Measurements from ENCODE around the gene ZNF431.
"Not testable (repeated sequence)": the region's sequence is repeated elsewhere in the genome, so short reads cannot be mapped to it uniquely, and the experiment has no call there.

The ZNF431 gene

DNA sequence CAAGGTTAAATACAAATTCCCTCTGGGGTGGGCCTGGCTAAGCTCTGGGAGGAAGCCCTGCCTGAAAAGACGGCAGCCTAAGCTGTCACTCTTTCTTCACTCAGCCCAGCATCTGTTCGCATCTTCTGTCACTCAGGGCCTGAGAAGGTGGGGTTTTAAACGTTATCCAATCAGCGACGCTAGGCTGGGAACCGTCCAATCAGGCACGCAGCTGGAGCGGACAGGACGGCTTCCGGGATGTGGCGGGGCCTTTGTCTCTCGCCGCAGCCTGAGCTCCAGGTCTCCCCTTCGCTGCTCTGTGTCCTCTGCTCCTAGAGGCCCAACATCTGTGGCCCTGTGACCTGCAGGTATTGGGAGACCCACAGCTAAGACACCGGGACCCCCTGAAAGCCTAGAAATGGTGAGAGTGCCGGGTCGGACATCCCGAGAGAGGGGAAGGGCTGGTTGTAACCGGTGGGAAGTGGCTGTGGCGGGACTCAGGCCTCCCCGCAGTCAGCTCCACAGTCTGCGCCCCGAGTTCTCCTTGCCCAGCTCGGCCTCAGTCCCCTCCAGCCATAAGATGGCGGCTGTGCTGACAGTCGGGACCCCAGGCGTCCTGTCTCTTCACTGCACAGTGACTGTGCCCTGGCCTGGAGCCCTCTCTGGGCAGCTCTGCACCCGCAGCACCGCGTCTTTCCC is at the start of gene ZNF431:
TSS of gene ZNF431 (plus strand) at position 254 of the 678 bp plus-strand sequence. CDS start at position 398, 144 bp downstream.
- DNase-seq, result peak; percentile 91

- DNase-seq, result no peak
Observed at GRCh38 chr19:21092109-21092508, 49.7 kb upstream of the ZNF431 start.

GRCh38 chr19:21094347-21095025 is 47.4 kb upstream of the ZNF431 start:
- DNase-seq, result no peak

- no peak for DNase-seq
Observed at GRCh38 chr19:21098291-21098690, 43.5 kb upstream of the ZNF431 start.

- no peak for DNase-seq
Observed at GRCh38 chr19:21101521-21102242, 40.2 kb upstream of the ZNF431 start.

DNA sequence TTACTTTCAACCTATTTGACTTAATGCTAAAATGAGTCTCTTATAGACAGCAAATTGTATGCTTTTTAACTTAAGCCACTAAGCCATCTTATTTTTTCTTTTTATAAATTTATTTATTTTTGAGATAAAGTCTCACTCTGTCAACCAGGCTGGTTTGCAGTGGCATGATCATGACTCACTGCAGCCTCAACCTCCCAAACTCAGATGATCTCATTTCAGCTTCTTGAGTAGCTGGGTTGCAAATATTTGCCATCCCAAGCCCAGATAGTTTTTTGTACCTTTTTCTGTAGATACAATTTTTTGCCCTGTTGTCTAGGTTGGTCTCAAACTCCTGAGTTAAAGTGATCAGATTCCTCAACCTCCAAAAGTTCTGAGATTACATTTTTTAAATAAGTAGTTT is 32.7 kb upstream of the ZNF431 start:
- no peak for DNase-seq

GRCh38 chr19:21110183-21110582 is 31.7 kb upstream of the ZNF431 start:
- no peak for DNase-seq

- no peak for DNase-seq
Observed at GRCh38 chr19:21115430-21115829, 26.4 kb upstream of the ZNF431 start.

- DNase-seq, result no peak
Observed at GRCh38 chr19:21117041-21117907, 24.6 kb upstream of the ZNF431 start.

GRCh38 chr19:21126078-21126477 is 15.8 kb upstream of the ZNF431 start:
- no peak for DNase-seq

DNA sequence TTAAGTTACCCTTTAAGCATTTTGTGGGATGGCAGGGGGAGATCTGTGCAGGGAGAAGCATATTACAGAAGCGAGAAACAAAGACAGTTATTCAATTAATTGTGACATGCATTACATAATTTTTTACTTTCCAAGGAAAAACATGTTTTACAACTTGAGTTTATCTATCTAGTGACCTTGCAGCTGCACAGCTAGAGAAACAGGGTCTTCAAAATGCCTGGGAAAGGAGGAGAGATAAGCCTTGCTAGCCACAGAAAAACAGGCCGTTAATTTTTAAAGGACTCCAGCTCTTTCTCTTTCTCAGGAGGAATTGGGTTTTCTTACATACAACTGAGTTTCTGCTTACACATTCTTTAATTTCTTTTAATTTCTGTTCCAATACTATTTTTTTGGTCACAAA is 14.8 kb upstream of the ZNF431 start:
- DNase-seq, result no peak

- DNase-seq, result no peak
Observed at GRCh38 chr19:21127898-21128297, 13.9 kb upstream of the ZNF431 start.

DNA sequence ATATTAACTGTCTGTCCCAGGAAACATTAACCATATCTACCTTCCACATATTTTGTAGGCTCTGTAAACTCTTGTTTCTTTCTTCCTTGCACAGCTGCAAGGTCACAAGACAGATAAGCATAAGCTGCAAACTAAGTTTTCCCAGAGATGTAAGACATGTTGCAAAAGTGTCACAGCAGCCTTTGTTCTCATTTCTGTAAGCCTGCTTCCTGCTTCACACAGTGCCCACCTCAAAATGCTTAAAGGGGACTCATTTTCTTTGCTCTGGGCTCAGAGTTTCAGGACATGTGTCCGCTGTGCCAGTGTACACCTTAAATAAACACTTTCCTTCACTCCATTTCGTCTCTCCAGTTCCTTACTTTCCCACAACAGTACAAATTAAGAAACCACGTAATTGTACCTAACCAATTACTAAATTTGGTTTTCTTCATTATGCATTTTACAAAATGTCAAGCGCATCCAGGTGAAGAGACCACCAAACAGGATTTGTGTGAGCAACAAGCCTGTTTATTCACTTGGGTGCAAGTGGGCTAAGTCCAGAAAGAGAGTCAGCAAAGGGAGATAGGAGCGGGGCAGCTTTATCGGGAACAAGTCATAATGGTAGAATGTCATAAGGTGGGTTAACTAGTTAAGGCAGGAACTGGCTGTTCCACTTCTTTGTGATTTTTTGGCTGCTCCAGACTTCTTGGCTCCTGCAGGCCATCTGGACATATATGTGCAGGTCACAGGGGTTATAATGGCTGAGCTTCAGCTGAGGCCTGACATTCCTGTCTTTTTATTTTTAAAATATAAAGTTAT is 12.7 kb upstream of the ZNF431 start:
- no peak for DNase-seq

GRCh38 chr19:21130097-21130775 is 11.6 kb upstream of the ZNF431 start:
- no peak for DNase-seq

GRCh38 chr19:21133633-21134032 is 8.2 kb upstream of the ZNF431 start:
- DNase-seq, result no peak

DNA sequence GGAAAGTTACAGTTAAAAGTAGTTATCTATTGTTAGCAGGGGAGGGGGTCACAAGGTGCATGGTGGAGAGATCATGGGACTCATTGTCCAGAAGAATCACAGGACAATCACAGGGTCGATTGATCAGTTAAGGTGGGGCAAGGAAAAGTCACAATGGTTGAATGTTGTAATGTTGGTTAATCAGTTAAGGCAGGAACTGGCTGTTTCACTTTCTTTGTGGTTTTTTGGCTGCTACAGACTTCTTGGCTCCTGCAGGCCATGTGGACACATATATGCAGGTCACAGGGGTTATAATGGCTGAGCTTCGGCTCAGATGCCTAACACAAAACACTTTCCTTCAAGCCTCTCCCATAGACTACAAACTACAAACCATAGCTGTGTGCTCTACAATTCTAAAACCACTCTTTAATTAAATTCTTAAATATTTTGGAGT is 6.9 kb upstream of the ZNF431 start:
- no peak for DNase-seq

- no peak for DNase-seq
Observed at GRCh38 chr19:21135433-21135832, 6.4 kb upstream of the ZNF431 start.

DNA sequence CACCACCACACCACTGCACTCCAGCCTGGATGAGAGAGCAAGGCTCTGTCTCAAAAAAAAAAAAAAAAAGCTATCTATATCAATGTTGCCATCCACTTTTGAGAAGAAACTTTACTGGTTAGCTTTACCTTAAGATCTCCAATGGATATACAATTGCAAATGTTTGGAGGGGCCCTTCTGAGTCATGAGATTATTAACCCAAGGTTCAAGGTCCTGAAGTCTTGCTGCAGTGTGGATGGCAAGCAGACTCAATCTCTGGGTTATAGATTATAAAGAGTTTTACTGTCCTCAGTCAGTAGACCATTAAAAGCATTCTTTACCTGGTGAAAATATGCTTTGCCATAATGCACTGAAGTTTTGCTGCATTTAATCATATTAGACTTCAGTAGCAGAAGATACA is 3.7 kb upstream of the ZNF431 start:
- DNase-seq, result no peak

- DNase-seq, result not testable (repeated sequence)
Observed at GRCh38 chr19:21141006-21141405, 834 bp upstream of the ZNF431 start.

DNA sequence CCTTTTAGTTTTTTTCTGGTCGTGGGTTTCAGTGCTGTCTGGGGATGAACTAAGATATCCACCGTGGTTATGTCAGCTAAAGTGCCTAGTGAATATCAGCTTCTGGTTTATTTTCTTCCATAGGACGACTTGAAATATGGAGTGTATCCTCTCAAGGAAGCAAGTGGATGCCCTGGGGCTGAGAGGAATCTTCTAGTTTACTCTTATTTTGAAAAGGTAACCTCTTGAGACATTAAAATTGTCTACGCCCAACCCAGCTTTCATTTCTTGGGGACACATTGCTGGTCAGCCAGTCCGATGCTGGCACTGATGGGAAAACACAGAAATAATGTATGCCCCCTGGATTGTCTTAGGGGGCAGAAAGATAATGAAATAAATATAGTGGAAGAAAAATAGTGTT is 1.6 kb downstream of the ZNF431 start:
- DNase-seq, result no peak

- DNase-seq, result no peak
Observed at GRCh38 chr19:21143854-21144253, 2.0 kb downstream of the ZNF431 start.

DNA sequence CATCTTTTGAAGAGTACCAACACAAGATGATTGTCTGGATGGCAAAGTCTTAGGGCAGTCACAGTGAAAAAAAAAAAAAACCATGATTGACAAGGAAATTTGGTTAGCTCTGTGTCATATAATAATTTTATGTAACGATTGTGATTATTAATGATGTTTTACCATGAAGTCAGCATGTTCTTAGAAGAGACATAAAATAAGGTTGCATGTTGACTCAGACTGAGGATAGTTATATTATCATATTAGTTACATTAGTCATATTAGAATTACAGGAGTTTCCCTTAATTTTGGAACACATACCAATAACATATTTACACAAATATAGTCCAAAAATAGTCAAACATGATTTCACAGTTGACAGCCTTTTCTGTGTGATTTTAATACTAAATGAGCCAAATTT is 5.7 kb downstream of the ZNF431 start:
- DNase-seq, result no peak
